Left lung (tissue), 10 donors: Measurements from ENCODE around the gene TIFAB. TPM values are rescaled to one million over a fixed set of nuclear protein-coding genes. Genes with fewer than 3 reads are reported as not detected.

Experiments
- ATAC-seq: fragments of 200-7000 bp; cut with Tn5 transposase; one replicate; pipeline ENCODE4 v1.9.1; 2020; ENCODE audit warnings: moderate library complexity
- DNase-seq, 4 donors: peaks; one replicate each; pipeline ENCODE4 v3.0.0-alpha.2; 2013 to 2020
- H3K27ac ChIP-seq, 2 donors: fragments of 200-600 bp; sonication (generic) in 1 of 2; one replicate each; pipeline versions ENCODE4 v1.5.0 to v1.8.0; 2020 to 2021
- H3K27me3 ChIP-seq, 2 donors: fragments of 200-600 bp; sonication (generic) in 1 of 2; one replicate each; pipeline versions ENCODE4 v1.5.0 to v1.8.0; 2020 to 2021
- H3K36me3 ChIP-seq, 2 donors: fragments of 200-600 bp; sonication (generic) in 1 of 2; one replicate each; pipeline versions ENCODE4 v1.5.0 to v1.8.0; 2020 to 2021
- H3K4me1 ChIP-seq, 2 donors: fragments of 200-600 bp; one replicate each; pipeline ENCODE4 v1.8.0; 2021
- H3K4me3 ChIP-seq, 2 donors: fragments of 200-600 bp; sonication (generic) in 1 of 2; one replicate each; pipeline versions ENCODE4 v1.5.0 to v1.8.0; 2020 to 2021; ENCODE audit warnings: mild to moderate bottlenecking in 1 of 2
- H3K9me3 ChIP-seq, 2 donors: fragments of 200-600 bp; sonication (generic) in 1 of 2; one replicate each; pipeline versions ENCODE4 v1.5.0 to v1.8.0; 2020 to 2021
- CTCF ChIP-seq, 2 donors: fragments of 200-600 bp; sonication (generic) in 1 of 2; IDR thresholded peaks; one replicate each; pipeline versions ENCODE4 v1.5.0 to v1.8.0; 2021; ENCODE audit warnings: antibody characterized with exemption in 2 of 2
- intact Hi-C, 2 donors: fragments of 100-400 bp; cut with DNase I; formaldehyde crosslinking; loops; one replicate each; pipeline versions ENCODE4 v1.11.2 to v1.14.2; 2022
- polyA plus RNA-seq, 6 donors: library from polyadenylated mRNA; unstranded; fragments of 120-200 nt; gene quantifications; one replicate each; pipeline ENCODE4 v1.2.1, GENCODE V29; 2013; ENCODE audit not compliant: insufficient read length in 6 of 6
- total RNA-seq, 2 donors: library from RNA; stranded (reverse); fragmentation: NEBNext Ultra II Directional; extraction: Animal tissue kit (Norgen Biotek cat#: 25700); gene quantifications; one replicate each; pipeline ENCODE4 v1.2.1, GENCODE V29; 2021
- donor health status: DM: no; HTN: yes; CAD: no.
- donor health status: DM: no; HTN: no; CAD: no.

The TIFAB gene
- total and polyA plus RNA-seq, 8 donors, result 0.03 to 0.47 (median 0.36) TPM

- no peak for ATAC-seq
- no peak for TF ChIP-seq CTCF (IDR thresholded peaks at IDR 0.05)
- peak overlapping the region in 1 of 2 donors; percentile 18 for H3K27ac ChIP-seq
- H3K36me3 ChIP-seq, result no peaks in the 10 kb centered on the region
- H3K4me3 ChIP-seq, result no peak overlapping the region
- peaks cover 0 to 15% of the 10 kb centered on the region in 2 donors for H3K27me3 ChIP-seq
- H3K4me1 ChIP-seq, result peaks cover 6 to 63% of the 10 kb centered on the region in 2 donors
- H3K9me3 ChIP-seq, result no peaks in the 10 kb centered on the region
- intact Hi-C loops, result no loop called here
- DNase-seq, result peak in 1 of 4 donors; percentile 58
These were observed 12.6 kb downstream of the TIFAB start for GRCh38 chr5:135439231-135440205.

- intact Hi-C loops, result no loop called here
- no peak for TF ChIP-seq CTCF (IDR thresholded peaks at IDR 0.05)
- DNase-seq (no peak), ATAC-seq (no peak)
- Histone ChIP-seq H3K9me3 (no peaks in the 10 kb centered on the region), H3K4me1 (peaks cover 6 to 69% of the 10 kb centered on the region in 2 donors), H3K27ac (peak overlapping the region; percentile 39 to 75), H3K4me3 (no peak overlapping the region), H3K27me3 (peaks cover 0 to 16% of the 10 kb centered on the region in 2 donors), H3K36me3 (no peaks in the 10 kb centered on the region)
These were observed 13.4 kb downstream of the TIFAB start for GRCh38 chr5:135438636-135439221.

- no peak for TF ChIP-seq CTCF (IDR thresholded peaks at IDR 0.05)
- peak; percentile 53 for ATAC-seq
- peak overlapping the region; percentile 39 to 75 for H3K27ac ChIP-seq
These were observed 14.2 kb downstream of the TIFAB start for GRCh38 chr5:135437796-135438560.

DNA sequence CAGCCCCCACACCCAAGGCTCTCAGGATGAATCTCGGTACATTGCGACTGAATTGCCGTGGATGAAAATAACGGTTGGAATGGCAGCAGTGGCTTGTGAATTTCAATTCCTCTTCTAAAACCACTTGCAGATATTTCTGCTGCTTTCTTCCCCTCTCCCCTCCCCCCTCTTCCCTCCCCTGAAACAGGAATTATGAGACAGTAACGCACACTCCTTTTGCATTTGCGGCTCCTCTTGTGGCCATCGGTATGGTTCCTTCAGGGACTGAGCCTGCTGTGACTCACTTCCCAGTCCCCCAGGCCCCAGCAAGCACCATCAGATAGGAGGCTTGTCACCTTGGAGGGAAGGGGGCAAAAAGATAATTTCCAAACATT, 14.7 kb downstream of the TIFAB start:
- no peaks in the 10 kb centered on the region for H3K9me3 ChIP-seq
- TF ChIP-seq CTCF (IDR thresholded peaks at IDR 0.05), result no peak
- DNase-seq (no peak), ATAC-seq (peak; percentile 11)
- H3K36me3 ChIP-seq, result no peaks in the 10 kb centered on the region
- no peak overlapping the region for H3K4me3 ChIP-seq
- peak overlapping the region in 1 of 2 donors; percentile 75 for H3K27ac ChIP-seq
- H3K27me3 ChIP-seq, result peaks cover 0 to 16% of the 10 kb centered on the region in 2 donors
- intact Hi-C loops, result no loop called here
- peaks cover 6 to 72% of the 10 kb centered on the region in 2 donors for H3K4me1 ChIP-seq

More at GRCh38 chr5:135437796-135438560, 14.2 kb downstream of the TIFAB start:
- Histone ChIP-seq H3K4me3 (no peak overlapping the region), H3K9me3 (no peaks in the 10 kb centered on the region), H3K36me3 (no peaks in the 10 kb centered on the region), H3K27me3 (peaks cover 0 to 16% of the 10 kb centered on the region in 2 donors), H3K4me1 (peaks cover 6 to 75% of the 10 kb centered on the region in 2 donors)
- peak in 2 of 4 donors; percentile 59 to 81 for DNase-seq
- intact Hi-C loops, result no loop called here
